H1 (cell line): Measurements from ENCODE around the gene CEP78. TPM values are rescaled to one million over a fixed set of nuclear protein-coding genes. Genes with fewer than 3 reads are reported as not detected.

Source experiments
- CTCF ChIA-PET: fragments of 300-600 bp; sonication (Branson Sonifier 250); formaldehyde crosslinking; loops from one replicate; lab custom pipeline; 2021; ENCODE audit not compliant: partially characterized antibody; lab: Charles Lee
- POLR2A ChIA-PET: fragments of 300-600 bp; sonication (Branson Sonifier 250); formaldehyde crosslinking; loops from one replicate; lab custom pipeline; 2021; ENCODE audit warnings: inconsistent platforms; ENCODE audit not compliant: partially characterized antibody; lab: Charles Lee
- DNase-seq, 2 experiments: peaks; one replicate each; pipeline versions ENCODE4 v3.0.0 to v3.0.0-alpha.2; 2010 to 2022; ENCODE audit warnings: low spot score in 2 of 2, low read depth in 1 of 2, mixed read lengths in 1 of 2
- FAIRE-seq: peaks from 2 replicates; lab custom pipeline; 2011; peaks lifted over from hg19 to GRCh38; lab: Jason Lieb, UNC
- H2AFZ ChIP-seq: 2 replicates; pipeline ENCODE4 v1.8.1; 2012; ENCODE audit warnings: low read length, inconsistent platforms
- H2AK5ac ChIP-seq: 2 replicates; pipeline ENCODE4 v1.6.1; 2013; ENCODE audit warnings: low read depth, low read length
- H2BK120ac ChIP-seq: replicated peaks from 2 replicates; pipeline ENCODE3; 2013; ENCODE audit warnings: low read depth, low read length, inconsistent platforms
- H2BK12ac ChIP-seq: 2 replicates; pipeline ENCODE4 v1.6.1; 2013; ENCODE audit warnings: low read depth, low read length
- H2BK15ac ChIP-seq: 2 replicates; pipeline ENCODE4 v1.6.1; 2013; ENCODE audit warnings: low read length
- H2BK20ac ChIP-seq: 2 replicates; pipeline ENCODE4 v1.6.1; 2013; ENCODE audit warnings: low read length
- H2BK5ac ChIP-seq: 2 replicates; pipeline ENCODE4 v1.6.1; 2013; ENCODE audit warnings: low read depth, low read length
- H3K14ac ChIP-seq: 2 replicates; pipeline ENCODE4 v1.6.1; 2013; ENCODE audit warnings: inconsistent platforms; ENCODE audit not compliant: insufficient read length
- H3K18ac ChIP-seq: 2 replicates; pipeline ENCODE4 v1.6.1; 2013; ENCODE audit warnings: low read length; ENCODE audit errors: extremely low read depth
- H3K23ac ChIP-seq: 2 replicates; pipeline ENCODE4 v1.6.1; 2013; ENCODE audit warnings: inconsistent platforms; ENCODE audit not compliant: insufficient read length
- H3K23me2 ChIP-seq: 2 replicates; pipeline ENCODE4 v1.6.1; 2013; ENCODE audit warnings: low read depth, low read length
- H3K27ac ChIP-seq: 2 replicates; pipeline ENCODE4 v1.6.1; 2011; ENCODE audit warnings: low read depth, low read length, inconsistent platforms
- H3K27me3 ChIP-seq, 4 experiments: replicated peaks in 1 of 4; 1 replicate in 1 of 4; 2 replicates in 3 of 4; pipeline versions ENCODE4 v1.6.1 to v1.8.1; 2011 to 2013; ENCODE audit warnings: low read length in 3 of 4, mild to moderate bottlenecking in 3 of 4, inconsistent platforms in 2 of 4, mixed read lengths in 2 of 4, moderate library complexity in 1 of 4; ENCODE audit not compliant: control insufficient read depth in 3 of 4, insufficient read depth in 3 of 4; ENCODE audit errors: extremely low read depth in 1 of 4
- H3K36me3 ChIP-seq, 4 experiments: 2 replicates each; pipeline versions ENCODE4 v1.6.1 to v1.8.1; 2011 to 2013; ENCODE audit warnings: mild to moderate bottlenecking in 4 of 4, low read length in 3 of 4, moderate library complexity in 2 of 4, control low read depth in 1 of 4, inconsistent platforms in 1 of 4; ENCODE audit not compliant: insufficient read depth in 4 of 4, control insufficient read depth in 2 of 4
- H3K4ac ChIP-seq: replicated peaks from 2 replicates; pipeline ENCODE3; 2013; ENCODE audit warnings: low read length, low read depth, mixed read lengths, inconsistent platforms; ENCODE audit not compliant: insufficient read length
- H3K4me1 ChIP-seq, 4 experiments: replicated peaks in 1 of 4; 1 replicate in 1 of 4; 2 replicates in 3 of 4; pipeline versions ENCODE4 v1.6.1 to v1.8.1; 2011 to 2013; ENCODE audit warnings: low read length in 3 of 4, inconsistent platforms in 2 of 4, mixed read lengths in 1 of 4; ENCODE audit not compliant: insufficient read depth in 4 of 4, control insufficient read depth in 3 of 4
- H3K4me2 ChIP-seq, 2 experiments: 2 replicates each; pipeline versions ENCODE4 v1.6.1 to v1.8.1; 2011 to 2013; ENCODE audit warnings: low read depth in 2 of 2, low read length in 2 of 2, control low read depth in 1 of 2, inconsistent platforms in 1 of 2, mild to moderate bottlenecking in 1 of 2; ENCODE audit not compliant: insufficient read depth in 1 of 2
- H3K4me3 ChIP-seq, 4 experiments: fragments of 200-600, 300-600 bp in 1 of 4; sonication (generic), shearing (Covaris generic), sonication (Bioruptor Twin) in 1 of 4; 2 replicates each; pipeline versions ENCODE4 v1.5.1 to v1.8.1; 2011 to 2016; ENCODE audit warnings: low read length in 4 of 4, low read depth in 3 of 4, control low read depth in 2 of 4, inconsistent platforms in 2 of 4, mild to moderate bottlenecking in 2 of 4, mixed read lengths in 1 of 4, moderate library complexity in 1 of 4; ENCODE audit not compliant: insufficient read depth in 2 of 4; ENCODE audit errors: extremely low read depth in 1 of 4
- H3K56ac ChIP-seq: replicated peaks from 2 replicates; pipeline ENCODE3; 2013; ENCODE audit warnings: low read depth, mild to moderate bottlenecking, mixed read lengths, low read length, inconsistent platforms; ENCODE audit not compliant: insufficient read length
- H3K79me1 ChIP-seq: 2 replicates; pipeline ENCODE4 v1.6.1; 2013; ENCODE audit warnings: low read depth, low read length, control low read depth
- H3K79me2 ChIP-seq, 2 experiments: 2 replicates each; pipeline versions ENCODE4 v1.6.1 to v1.8.1; 2012 to 2013; ENCODE audit warnings: low read length in 2 of 2, mild to moderate bottlenecking in 2 of 2, inconsistent platforms in 1 of 2; ENCODE audit not compliant: insufficient read depth in 2 of 2, control insufficient read depth in 1 of 2
- H3K9ac ChIP-seq, 4 experiments: replicated peaks in 1 of 4; 1 replicate in 1 of 4; 2 replicates in 3 of 4; pipeline versions ENCODE4 v1.6.1 to v1.8.1; 2011 to 2013; ENCODE audit warnings: low read depth in 3 of 4, low read length in 3 of 4, control low read depth in 2 of 4, mild to moderate bottlenecking in 2 of 4, moderate library complexity in 2 of 4, inconsistent platforms in 1 of 4; ENCODE audit errors: extremely low read depth in 1 of 4
- H3K9me3 ChIP-seq, 2 experiments: 2 replicates each; pipeline versions ENCODE4 v1.6.1 to v1.8.1; 2012 to 2013; ENCODE audit warnings: mild to moderate bottlenecking in 2 of 2, moderate library complexity in 2 of 2, control low read depth in 1 of 2, inconsistent platforms in 1 of 2, low read depth in 1 of 2, low read length in 1 of 2, mixed read lengths in 1 of 2; ENCODE audit not compliant: insufficient read depth in 2 of 2
- H4K20me1 ChIP-seq, 2 experiments: replicated peaks in 1 of 2; 2 replicates each; pipeline versions ENCODE3 to v1.8.1; 2011 to 2013; ENCODE audit warnings: inconsistent platforms in 2 of 2, low read length in 2 of 2, mild to moderate bottlenecking in 1 of 2; ENCODE audit not compliant: insufficient read depth in 2 of 2, control insufficient read depth in 1 of 2
- H4K5ac ChIP-seq: 2 replicates; pipeline ENCODE4 v1.6.1; 2013; ENCODE audit warnings: low read length, low read depth, mixed read lengths, inconsistent platforms; ENCODE audit not compliant: insufficient read length
- H4K8ac ChIP-seq: 2 replicates; pipeline ENCODE4 v1.8.0; 2013; ENCODE audit warnings: mild to moderate bottlenecking, moderate library complexity, low read length, inconsistent platforms; ENCODE audit not compliant: insufficient read depth; ENCODE audit errors: extremely low read depth
- H4K91ac ChIP-seq: replicated peaks from 2 replicates; pipeline ENCODE3; 2013; ENCODE audit warnings: low read length, mixed read lengths, inconsistent platforms; ENCODE audit not compliant: insufficient read length
- CHD1 ChIP-seq: IDR thresholded peaks from 2 replicates; pipeline ENCODE4 v1.6.1; 2012; ENCODE audit warnings: low read depth, low read length, improper control_type of control experiment
- WGBS, 2 experiments: shearing (Covaris generic) in 1 of 2; methylation state at CpG; one replicate each; pipeline versions ENCODE4 v1.1.6 to v1.1.7; 2013 to 2015; ENCODE audit warnings: low lambda C conversion rate in 2 of 2, mixed read lengths in 2 of 2, inconsistent platforms in 1 of 2, low coverage in 1 of 2, missing lambda C conversion rate in 1 of 2; ENCODE audit not compliant: insufficient replicate concordance in 2 of 2, insufficient coverage in 1 of 2, insufficient read length in 1 of 2; ENCODE audit errors: extremely low coverage in 1 of 2, missing lambda C conversion rate in 1 of 2; 5-methylcytosine and 5-hydroxymethylcytosine counted together
- polyA plus RNA-seq, 7 experiments: library from polyadenylated mRNA; depleted of rRNA in 3 of 7; stranded (reverse) in 5 of 7; unstranded in 2 of 7; fragments of >200 nt in 5 of 7; fragments of 200-250 nt in 2 of 7; gene quantifications; 1 replicate in 5 of 7; 2 replicates in 1 of 7; 4 replicates in 1 of 7; pipeline versions ENCODE4 v1.2.1 to v1.2.3, GENCODE V29; 2011 to 2013; ENCODE audit warnings: missing spikeins in 2 of 7, mixed read lengths in 2 of 7
- total RNA-seq: library from RNA; stranded (reverse); fragmentation: NEBNext Ultra II Directional; extraction: Animal tissue kit (Norgen Biotek cat#: 25700); gene quantifications from 2 replicates; pipeline ENCODE4 v1.2.1, GENCODE V29; 2021

Gene CEP78
- total and polyA plus RNA-seq, 2 of the 8 experiments (the other 6 are each of a cell fraction or from before 2014, with no cell fraction given) = 10.3 to 40.9 TPM

GRCh38 chr9:78189001-78189400 is 46.9 kb upstream of the CEP78 start:
- Histone ChIP-seq H3K27ac (no peak overlapping the region), H3K27me3 (no peaks in the 10 kb centered on the region), H3K56ac (no peak overlapping the region)

More at GRCh38 chr9:78189001-78189400, 46.9 kb upstream of the CEP78 start:
- Histone ChIP-seq H3K9ac (no peak overlapping the region), H3K36me3 (no peaks in the 10 kb centered on the region), H2AK5ac (no peak overlapping the region)
- CTCF ChIA-PET = no interaction called here
- TF ChIP-seq CHD1 = no peak
- TF ChIP-seq, all 59 proteins: peak for 0
- H3K23ac ChIP-seq = no peak overlapping the region
- no peaks in the 10 kb centered on the region for H3K23me2 ChIP-seq
- H3K14ac ChIP-seq = no peak overlapping the region
- DNase-seq (no peak), FAIRE-seq (no peak)
- H2AFZ ChIP-seq = no peak overlapping the region
- no peak overlapping the region for H3K4ac ChIP-seq
- no peak overlapping the region for H2BK12ac ChIP-seq
- POLR2A ChIA-PET = interaction anchor here (2.2 kb wide), 1 partner anchor 108 kb away, joined by 6 read pairs; the partner anchor contains the start of gene PSAT1
- no peak overlapping the region for H3K4me3 ChIP-seq
- no peak overlapping the region for H3K18ac ChIP-seq
- H3K9me3 ChIP-seq = no peaks in the 10 kb centered on the region
- no peaks in the 10 kb centered on the region for H3K79me2 ChIP-seq
- H3K79me1 ChIP-seq = no peaks in the 10 kb centered on the region
- no peak overlapping the region for H4K5ac ChIP-seq
- H3K4me1 ChIP-seq = no peaks in the 10 kb centered on the region
- no peak overlapping the region for H4K91ac ChIP-seq
- WGBS, 2 experiments = 88% methylated on average over 5 of the region's 5 CpGs; no CpG with 5 or more reads in 1 of the 2 experiments
- no peak overlapping the region for H2BK120ac ChIP-seq
- H4K20me1 ChIP-seq = no peaks in the 10 kb centered on the region
- H4K8ac ChIP-seq = no peak overlapping the region
- H2BK5ac ChIP-seq = no peak overlapping the region
- H2BK20ac ChIP-seq = no peak overlapping the region
- no peak overlapping the region for H3K4me2 ChIP-seq
- H2BK15ac ChIP-seq = no peak overlapping the region
